HEK293T (cell line): ENCODE measurements around the gene ATP4A.

Experiments
- FOXK2 ChIP-seq: fragments of 450-650 bp; IDR thresholded peaks from 2 replicates; pipeline ENCODE4 v1.6.1; 2016; ENCODE audit warnings: mild to moderate bottlenecking
- FOXM1 ChIP-seq: fragments of 450-650 bp; IDR thresholded peaks from 2 replicates; pipeline ENCODE4 v1.6.1; 2017; ENCODE audit warnings: mild to moderate bottlenecking, borderline replicate concordance
- SP1 ChIP-seq: fragments of 450-650 bp; IDR thresholded peaks from 2 replicates; pipeline ENCODE4 v1.6.1; 2017

GRCh38 chr19:35612559-35613321 lies 49.3 kb upstream of the ATP4A start, which contains the start of gene HAUS5:
- TF ChIP-seq FOXM1, result no peak
- TF ChIP-seq FOXK2, result no peak
- TF ChIP-seq SP1, result no peak
